CD14-positive monocyte (primary cell): Measurements from ENCODE around the gene JAG2. TPM values are rescaled to one million over a fixed set of nuclear protein-coding genes. Genes with fewer than 3 reads are reported as not detected.

Source experiments
- DNase-seq, 3 donors: peaks; one replicate each; pipeline ENCODE4 v3.0.0-alpha.2; 2011 to 2022
- H2AFZ ChIP-seq: 2 replicates; pipeline ENCODE4 v1.6.0; 2012; ENCODE audit warnings: mild to moderate bottlenecking, low read depth, low read length, inconsistent platforms; ENCODE audit not compliant: insufficient read depth, poor library complexity, severe bottlenecking
- H3K27ac ChIP-seq, 2 donors: 1 replicate in 1 of 2; 2 replicates in 1 of 2; pipeline ENCODE4 v1.5.1; 2012 to 2013; ENCODE audit warnings: low read length in 2 of 2, control low read depth in 1 of 2, inconsistent platforms in 1 of 2, low read depth in 1 of 2, mild to moderate bottlenecking in 1 of 2
- H3K27me3 ChIP-seq, 2 donors: one replicate each; pipeline versions ENCODE4 v1.6.0 to v1.6.1; 2011 to 2013; ENCODE audit warnings: low read length in 2 of 2; ENCODE audit not compliant: control insufficient read depth in 2 of 2, insufficient read depth in 2 of 2
- H3K36me3 ChIP-seq, 2 donors: replicated peaks in 1 of 2; 1 replicate in 1 of 2; 2 replicates in 1 of 2; pipeline versions ENCODE4 v1.5.1 to v1.6.1; 2012 to 2013; ENCODE audit warnings: low read length in 2 of 2, control low read depth in 1 of 2, inconsistent platforms in 1 of 2, mild to moderate bottlenecking in 1 of 2; ENCODE audit not compliant: insufficient read depth in 2 of 2, control insufficient read depth in 1 of 2
- H3K4me1 ChIP-seq, 2 donors: 1 replicate in 1 of 2; 2 replicates in 1 of 2; pipeline versions ENCODE4 v1.5.1 to v1.6.1; 2012 to 2013; ENCODE audit warnings: low read length in 2 of 2, control low read depth in 1 of 2, inconsistent platforms in 1 of 2, mild to moderate bottlenecking in 1 of 2, moderate library complexity in 1 of 2; ENCODE audit not compliant: insufficient read depth in 2 of 2, control insufficient read depth in 1 of 2
- H3K4me2 ChIP-seq: replicated peaks from 2 replicates; pipeline ENCODE3; 2012; ENCODE audit warnings: low read length, moderate library complexity, mild to moderate bottlenecking; ENCODE audit not compliant: poor library complexity, severe bottlenecking; ENCODE audit errors: extremely low read depth
- H3K4me3 ChIP-seq, 3 experiments: fragments of 200-600 bp in 1 of 3; sonication (generic) in 1 of 3; replicated peaks in 1 of 3; 1 replicate in 2 of 3; 2 replicates in 1 of 3; pipeline ENCODE4 v1.5.1; 2011 to 2013; ENCODE audit warnings: low read length in 3 of 3, mild to moderate bottlenecking in 3 of 3, control low read depth in 2 of 3, low read depth in 2 of 3, inconsistent platforms in 1 of 3, moderate library complexity in 1 of 3
- H3K79me2 ChIP-seq: 2 replicates; pipeline ENCODE4 v1.6.0; 2012; ENCODE audit warnings: mild to moderate bottlenecking, control low read depth, inconsistent platforms, low read length, moderate library complexity; ENCODE audit not compliant: insufficient read depth
- H3K9ac ChIP-seq: 2 replicates; pipeline ENCODE4 v1.6.0; 2017; ENCODE audit warnings: low read length, mild to moderate bottlenecking; ENCODE audit not compliant: insufficient read depth, poor library complexity, severe bottlenecking
- H3K9me3 ChIP-seq, 2 donors: replicated peaks in 1 of 2; 1 replicate in 1 of 2; 2 replicates in 1 of 2; pipeline versions ENCODE4 v1.5.1 to v1.6.1; 2012 to 2013; ENCODE audit warnings: low read length in 2 of 2, control low read depth in 1 of 2; ENCODE audit not compliant: control insufficient read depth in 1 of 2, insufficient read depth in 1 of 2
- H4K20me1 ChIP-seq: 2 replicates; pipeline ENCODE4 v1.6.0; 2012; ENCODE audit warnings: mild to moderate bottlenecking, low read length, control low read depth, moderate library complexity; ENCODE audit not compliant: insufficient read depth
- H3K27ac Mint-ChIP-seq, 7 donors: one replicate each; pipeline ENCODE4 v1.8.0; 2020; ENCODE audit warnings: mild to moderate bottlenecking in 7 of 7, mixed read lengths in 7 of 7, moderate library complexity in 6 of 7, inconsistent platforms in 2 of 7
- H3K27me3 Mint-ChIP-seq, 3 donors: one replicate each; pipeline ENCODE4 v1.8.0; 2021 to 2022; ENCODE audit warnings: low read depth in 3 of 3, mild to moderate bottlenecking in 3 of 3, mixed read lengths in 3 of 3, moderate library complexity in 3 of 3, inconsistent platforms in 1 of 3
- H3K36me3 Mint-ChIP-seq, 2 donors: one replicate each; pipeline ENCODE4 v1.8.0; 2020; ENCODE audit warnings: mixed read lengths in 2 of 2, inconsistent platforms in 1 of 2, mild to moderate bottlenecking in 1 of 2
- H3K4me1 Mint-ChIP-seq: one replicate; pipeline ENCODE4 v1.8.0; 2020; ENCODE audit warnings: mild to moderate bottlenecking, mixed read lengths
- H3K4me3 Mint-ChIP-seq, 2 donors: one replicate each; pipeline ENCODE4 v1.8.0; 2020; ENCODE audit warnings: mild to moderate bottlenecking in 2 of 2, mixed read lengths in 2 of 2, moderate library complexity in 1 of 2
- H3K9me3 Mint-ChIP-seq, 7 donors: one replicate each; pipeline ENCODE4 v1.8.0; 2020 to 2022; ENCODE audit warnings: mixed read lengths in 7 of 7, mild to moderate bottlenecking in 6 of 7, moderate library complexity in 6 of 7, inconsistent platforms in 2 of 7
- CTCF ChIP-seq: fragments of 200-600 bp; IDR thresholded peaks from one replicate; pipeline ENCODE4 v1.8.0; 2022; ENCODE audit warnings: antibody characterized with exemption, mild to moderate bottlenecking
- WGBS: methylation state at CpG from one replicate; pipeline ENCODE4 v1.1.5; 2013; ENCODE audit warnings: missing lambda C conversion rate; ENCODE audit not compliant: insufficient coverage; 5-methylcytosine and 5-hydroxymethylcytosine counted together
- intact Hi-C, 2 donors: fragments of 100-400 bp; cut with micrococcal nuclease; formaldehyde crosslinking; loops; one replicate each; pipeline versions ENCODE4 v1.15.0 to v1.15.1; 2023
- polyA plus RNA-seq, 3 donors: library from polyadenylated mRNA; depleted of rRNA in 1 of 3; unstranded in 2 of 3; stranded (reverse) in 1 of 3; fragments of 300-500 nt in 2 of 3; fragments of >200 nt in 1 of 3; fragmentation: Illumina TruSeq in 2 of 3; gene quantifications; 1 replicate in 2 of 3; 2 replicates in 1 of 3; pipeline ENCODE4 v1.2.3, GENCODE V29; 2012 to 2021

JAG2 gene
- polyA plus RNA-seq, 3 donors: 1.2 TPM; not detected in 2

GRCh38 chr14:105150368-105151083, 18.1 kb downstream of the JAG2 start:
- no peak overlapping the region for H2AFZ ChIP-seq
- H3K4me3 Mint-ChIP-seq: no peak overlapping the region
- no peaks in the 10 kb centered on the region for H3K9me3 ChIP-seq
- no peak for DNase-seq
- no peaks in the 10 kb centered on the region for H3K4me1 Mint-ChIP-seq
- no peak overlapping the region for H3K9ac ChIP-seq
- no peaks in the 10 kb centered on the region for H3K36me3 ChIP-seq
- H3K27me3 ChIP-seq: no peaks in the 10 kb centered on the region
- no peak overlapping the region for H3K27ac Mint-ChIP-seq
- H3K27me3 Mint-ChIP-seq: peaks cover 0 to 7% (median 3%) of the 10 kb centered on the region in 3 donors
- H3K79me2 ChIP-seq: no peaks in the 10 kb centered on the region
- no peak overlapping the region for H3K4me2 ChIP-seq
- H3K27ac ChIP-seq: no peak overlapping the region
- H3K4me3 ChIP-seq: no peak overlapping the region
- no peaks in the 10 kb centered on the region for H3K4me1 ChIP-seq
- no peak for TF ChIP-seq CTCF
- intact Hi-C loops: no loop called here
- 93% methylated on average over 32 of the region's 35 CpGs for WGBS
- H3K9me3 Mint-ChIP-seq: peaks cover 0 to 1% (median 0%) of the 10 kb centered on the region in 7 donors
- no peaks in the 10 kb centered on the region for H3K36me3 Mint-ChIP-seq
- no peaks in the 10 kb centered on the region for H4K20me1 ChIP-seq

GRCh38 chr14:105150026-105150367, 18.6 kb downstream of the JAG2 start:
- Mint-ChIP-seq H3K36me3 (no peaks in the 10 kb centered on the region), H3K4me3 (no peak overlapping the region), H3K27me3 (peaks cover 0 to 7% (median 3%) of the 10 kb centered on the region in 3 donors), H3K27ac (no peak overlapping the region), H3K4me1 (no peaks in the 10 kb centered on the region), H3K9me3 (peaks cover 0 to 1% (median 0%) of the 10 kb centered on the region in 7 donors)
- H2AFZ ChIP-seq: no peak overlapping the region
- no peaks in the 10 kb centered on the region for H4K20me1 ChIP-seq
- no peak for TF ChIP-seq CTCF
- WGBS: 94% methylated on average over 2 of the region's 4 CpGs
- H3K4me1 ChIP-seq: no peaks in the 10 kb centered on the region
- no peak for DNase-seq
- H3K27ac ChIP-seq: no peak overlapping the region
- intact Hi-C loops: no loop called here
- H3K79me2 ChIP-seq: no peaks in the 10 kb centered on the region
- H3K9ac ChIP-seq: no peak overlapping the region
- H3K36me3 ChIP-seq: no peaks in the 10 kb centered on the region
- no peaks in the 10 kb centered on the region for H3K9me3 ChIP-seq
- no peak overlapping the region for H3K4me3 ChIP-seq
- H3K4me2 ChIP-seq: no peak overlapping the region
- H3K27me3 ChIP-seq: no peaks in the 10 kb centered on the region
